Activated T-helper 9 cell treated with anti-CD3 and anti-CD28 coated beads, Interleukin-2, amount 50 U/mL, for 16 hours (primary cell): Measurements from ENCODE around the gene CC2D1A.

Experiments used
- DNase-seq: peaks from one replicate; pipeline ENCODE4 v3.0.0-alpha.2; 2020; ENCODE audit warnings: low read depth

CC2D1A gene

GRCh38 chr19:13937479-13938300 lies 31.7 kb downstream of the CC2D1A start:
- no peak for DNase-seq

GRCh38 chr19:13938301-13939064 lies 32.5 kb downstream of the CC2D1A start, which contains the start of gene PODNL1:
PODNL1 (minus strand) TSS chr19:13938417; CDS start chr19:13938181, 236 bp downstream.
- no peak for DNase-seq

GRCh38 chr19:13942023-13942684 lies 36.2 kb downstream of the CC2D1A start:
- DNase-seq, result no peak

- DNase-seq, result no peak
These were observed 40.4 kb downstream of the CC2D1A start for GRCh38 chr19:13946414-13946813.

GRCh38 chr19:13951043-13951442 lies 45.0 kb downstream of the CC2D1A start:
- DNase-seq, result no peak

- no peak for DNase-seq
These were observed 45.8 kb downstream of the CC2D1A start for GRCh38 chr19:13951799-13952153.

GRCh38 chr19:13952154-13952930 lies 46.3 kb downstream of the CC2D1A start, which contains the start of gene DCAF15:
DCAF15 (plus strand) TSS chr19:13952509; CDS start chr19:13952513, 4 bp downstream.
- DNase-seq, result peak; percentile 98

GRCh38 chr19:13952931-13953531 lies 47.0 kb downstream of the CC2D1A start:
- no peak for DNase-seq

GRCh38 chr19:13954185-13954584 lies 48.2 kb downstream of the CC2D1A start:
- no peak for DNase-seq

GRCh38 chr19:13955662-13956364 lies 49.8 kb downstream of the CC2D1A start:
- no peak for DNase-seq

- DNase-seq, result no peak
These were observed 50.4 kb downstream of the CC2D1A start for GRCh38 chr19:13956365-13956744.

- no peak for DNase-seq
These were observed 51.0 kb downstream of the CC2D1A start for GRCh38 chr19:13957051-13957450.

- no peak for DNase-seq
These were observed 52.0 kb downstream of the CC2D1A start for GRCh38 chr19:13958043-13958442.

- DNase-seq, result no peak
These were observed 53.4 kb downstream of the CC2D1A start for GRCh38 chr19:13959141-13959961.

GRCh38 chr19:13959962-13960862 lies 54.2 kb downstream of the CC2D1A start:
- no peak for DNase-seq

- DNase-seq, result no peak
These were observed 55.1 kb downstream of the CC2D1A start for GRCh38 chr19:13960863-13961784.

GRCh38 chr19:13961826-13962698 lies 56.1 kb downstream of the CC2D1A start:
- DNase-seq, result no peak
